ENCODE measurements around the gene SIM2. TPM values are rescaled to one million over a fixed set of nuclear protein-coding genes. Genes with fewer than 3 reads are reported as not detected.

SIM2 gene
- total and polyA plus RNA-seq, 9 donors, result 0.01 to 0.23 (median 0.11) TPM; not detected in 4

- Histone ChIP-seq H3K9me3 (peaks cover 0 to 6% of the 10 kb centered on the region in 2 donors), H3K27ac (no peak overlapping the region), H3K4me1 (ENCODE audit: insufficient read depth) (peaks cover 2% of the 10 kb centered on the region), H3K27me3 (peaks cover 2% of the 10 kb centered on the region), H3K4me3 (no peak overlapping the region), H3K36me3 (no peaks in the 10 kb centered on the region)
- TF ChIP-seq EP300 (IDR thresholded peaks at IDR 0.05), result no peak
- no peak for TF ChIP-seq POLR2A (IDR thresholded peaks at IDR 0.05)
- TF ChIP-seq CTCF (IDR thresholded peaks at IDR 0.05), result no peak
- DNase-seq, result no peak
- intact Hi-C loops (cut with DNase I), result loop anchor here in 1 of 4 donors (2.0 kb wide), 1 partner anchor 20 kb away; no protein-coding TSS in a partner anchor
- WGBS, 3 donors, result 31 to 40% (median 33%) methylated on average over 5 of the region's 5 CpGs
Observed at GRCh38 chr21:36695283-36695634, 3.7 kb upstream of the SIM2 start.

GRCh38 chr21:36695671-36696389, 3.1 kb upstream of the SIM2 start:
- Histone ChIP-seq H3K36me3 (no peaks in the 10 kb centered on the region), H3K27ac (no peak overlapping the region), H3K9me3 (peaks cover 0 to 6% of the 10 kb centered on the region in 2 donors), H3K4me3 (no peak overlapping the region), H3K4me1 (ENCODE audit: insufficient read depth) (peaks cover 2% of the 10 kb centered on the region), H3K27me3 (peaks cover 2% of the 10 kb centered on the region)
- no peak for DNase-seq
- intact Hi-C loops (cut with DNase I), result loop anchor here in 1 of 4 donors (2.0 kb wide), 1 partner anchor 19 kb away; no protein-coding TSS in a partner anchor
- TF ChIP-seq EP300 (IDR thresholded peaks at IDR 0.05) (no peak), CTCF (IDR thresholded peaks at IDR 0.05) (no peak), POLR2A (IDR thresholded peaks at IDR 0.05) (no peak)
- 5 to 9% (median 7%) methylated on average over 44 of the region's 44 CpGs for WGBS, 3 donors

- intact Hi-C loops (cut with DNase I), result no loop called here
- no peak overlapping the region for H3K27ac ChIP-seq
- H3K27me3 ChIP-seq, result peaks cover 2% of the 10 kb centered on the region
- no peak overlapping the region for H3K4me3 ChIP-seq
- no peak for DNase-seq
- H3K9me3 ChIP-seq, result peaks cover 0 to 6% of the 10 kb centered on the region in 2 donors
- WGBS, 3 donors, result 5 to 7% (median 6%) methylated on average over 39 of the region's 39 CpGs
- no peak for TF ChIP-seq CTCF (IDR thresholded peaks at IDR 0.05)
- no peak for TF ChIP-seq EP300 (IDR thresholded peaks at IDR 0.05)
- no peak for TF ChIP-seq POLR2A (IDR thresholded peaks at IDR 0.05)
- no peaks in the 10 kb centered on the region for H3K36me3 ChIP-seq
- H3K4me1 ChIP-seq (ENCODE audit: insufficient read depth), result peaks cover 6% of the 10 kb centered on the region
Observed at GRCh38 chr21:36696390-36697059, 2.4 kb upstream of the SIM2 start.

GRCh38 chr21:36697060-36697850, 1.7 kb upstream of the SIM2 start:
- intact Hi-C loops (cut with DNase I), result no loop called here
- Histone ChIP-seq H3K36me3 (no peaks in the 10 kb centered on the region), H3K27me3 (peaks cover 2% of the 10 kb centered on the region), H3K4me1 (ENCODE audit: insufficient read depth) (peaks cover 6% of the 10 kb centered on the region), H3K27ac (no peak overlapping the region), H3K9me3 (peaks cover 0 to 6% of the 10 kb centered on the region in 2 donors), H3K4me3 (no peak overlapping the region)
- WGBS, 3 donors, result 2 to 5% (median 3%) methylated on average over 51 to 58 of the region's 58 CpGs
- no peak for TF ChIP-seq CTCF (IDR thresholded peaks at IDR 0.05)
- no peak for TF ChIP-seq POLR2A (IDR thresholded peaks at IDR 0.05)
- TF ChIP-seq EP300 (IDR thresholded peaks at IDR 0.05), result no peak
- no peak for DNase-seq
